Measurements from ENCODE around the gene SLC35E4. TPM values are rescaled to one million over a fixed set of nuclear protein-coding genes. Genes with fewer than 3 reads are reported as not detected.

The SLC35E4 gene
- polyA plus RNA-seq, 1 experiment: 4.9 TPM

GRCh38 chr22:30650508-30651116, 15.0 kb downstream of the SLC35E4 start:
- DNase-seq (ENCODE audit: low read depth): no peak
- ChIA-PET POLR2A (no interaction called here), CTCF (interaction anchor here (1.2 to 1.5 kb wide), 2 partner anchors 16 to 105 kb away, joined by 3 to 5 read pairs; partner anchors contain the start of gene SLC35E4)
- no peak overlapping the region for H3K4me3 ChIP-seq (ENCODE audit: low read depth, low read length)
- no peak for TF ChIP-seq CTCF (IDR thresholded peaks at IDR 0.05; ENCODE audit: insufficient read depth, low read depth, low read length)
- H3K27me3 ChIP-seq (ENCODE audit: control insufficient read depth, insufficient read depth, low read length): no peaks in the 10 kb centered on the region
- H3K36me3 ChIP-seq (ENCODE audit: control insufficient read depth, insufficient read depth, low read length): no peaks in the 10 kb centered on the region; the same call in 1 of the 2 replicates

GRCh38 chr22:30652852-30653251, 17.3 kb downstream of the SLC35E4 start:
- Histone ChIP-seq H3K4me3 (ENCODE audit: low read depth, low read length) (no peak overlapping the region), H3K27me3 (ENCODE audit: control insufficient read depth, insufficient read depth, low read length) (no peaks in the 10 kb centered on the region), H3K36me3 (ENCODE audit: control insufficient read depth, insufficient read depth, low read length) (no peaks in the 10 kb centered on the region)
- ChIA-PET POLR2A (no interaction called here), CTCF (interaction anchor here (0.6 kb wide), 1 partner anchor 9 kb away, joined by 4 read pairs; no protein-coding TSS in a partner anchor)
- DNase-seq (ENCODE audit: low read depth): no peak
- no peak for TF ChIP-seq CTCF (IDR thresholded peaks at IDR 0.05; ENCODE audit: insufficient read depth, low read depth, low read length)

GRCh38 chr22:30654361-30654760, 18.8 kb downstream of the SLC35E4 start:
- CTCF ChIA-PET: interaction anchor here (0.6 to 1.7 kb wide), 3 partner anchors 13 to 23 kb away, joined by 3 to 5 read pairs (median 4); partner anchors contain the start of gene DUSP18
- POLR2A ChIA-PET: no interaction called here
- no peak overlapping the region for H3K4me3 ChIP-seq (ENCODE audit: low read depth, low read length)
- DNase-seq (ENCODE audit: low read depth): no peak
- TF ChIP-seq CTCF (IDR thresholded peaks at IDR 0.05; ENCODE audit: insufficient read depth, low read depth, low read length): no peak
- H3K36me3 ChIP-seq (ENCODE audit: control insufficient read depth, insufficient read depth, low read length): no peaks in the 10 kb centered on the region
- no peaks in the 10 kb centered on the region for H3K27me3 ChIP-seq (ENCODE audit: control insufficient read depth, insufficient read depth, low read length)

GRCh38 chr22:30655532-30655931, 20.0 kb downstream of the SLC35E4 start:
- Histone ChIP-seq H3K36me3 (ENCODE audit: control insufficient read depth, insufficient read depth, low read length) (no peaks in the 10 kb centered on the region), H3K27me3 (ENCODE audit: control insufficient read depth, insufficient read depth, low read length) (no peaks in the 10 kb centered on the region), H3K4me3 (ENCODE audit: low read depth, low read length) (no peak overlapping the region)
- ChIA-PET CTCF (interaction anchor here (1.7 kb wide), 1 partner anchor 21 kb away, joined by 5 read pairs; no protein-coding TSS in a partner anchor), POLR2A (interaction anchor here (0.6 to 0.7 kb wide), 2 partner anchors 14 to 50 kb away, joined by 3 read pairs; no protein-coding TSS in a partner anchor)
- no peak for DNase-seq (ENCODE audit: low read depth)
- TF ChIP-seq CTCF (IDR thresholded peaks at IDR 0.05; ENCODE audit: insufficient read depth, low read depth, low read length): no peak

GRCh38 chr22:30662040-30662439, 26.5 kb downstream of the SLC35E4 start:
- Histone ChIP-seq H3K4me3 (ENCODE audit: low read depth, low read length) (no peak overlapping the region), H3K27me3 (ENCODE audit: control insufficient read depth, insufficient read depth, low read length) (no peaks in the 10 kb centered on the region), H3K36me3 (ENCODE audit: control insufficient read depth, insufficient read depth, low read length) (peaks cover 8% of the 10 kb centered on the region)
- TF ChIP-seq CTCF (IDR thresholded peaks at IDR 0.05; ENCODE audit: insufficient read depth, low read depth, low read length): no peak
- ChIA-PET CTCF (interaction anchor here (0.7 kb wide), 1 partner anchor 93 kb away, joined by 3 read pairs; no protein-coding TSS in a partner anchor), POLR2A (no interaction called here)
- DNase-seq (ENCODE audit: low read depth): no peak

All from BJ (cell line).